Brain microvascular endothelial cell (primary cell): ENCODE data around the gene ALPK3.

Source experiments
- DNase-seq: peaks from one replicate; pipeline ENCODE4 v3.0.0-alpha.2; 2020
- H3K27ac ChIP-seq: fragments of 250-450 bp; sonication (Bioruptor Pico); 2 replicates; pipeline ENCODE4 v1.5.1; 2020; ENCODE audit warnings: mild to moderate bottlenecking, moderate library complexity
- H3K27me3 ChIP-seq: fragments of 250-450 bp; sonication (Bioruptor Pico); replicated peaks from 2 replicates; pipeline ENCODE4 v1.5.1; 2020; ENCODE audit warnings: mild to moderate bottlenecking
- H3K36me3 ChIP-seq: fragments of 250-450 bp; sonication (Bioruptor Pico); replicated peaks from 2 replicates; pipeline ENCODE4 v1.5.1; 2020; ENCODE audit warnings: mild to moderate bottlenecking
- H3K4me3 ChIP-seq: 2 replicates; pipeline ENCODE4 v1.5.1; 2011; ENCODE audit warnings: low read depth, mild to moderate bottlenecking, control low read depth, low read length, moderate library complexity
- in situ Hi-C: cut with HindIII; loops from 2 replicates; pipeline ENCODE4 v1.10.0; 2017; ENCODE audit warnings: low sequenced_read_pairs, low pct_ligation_motif_present
- TF ChIP-seq, protein P1 (sequence below): IDR thresholded peaks from 2 replicates; pipeline ENCODE4 v1.5.1; 2011; ENCODE audit warnings: low read depth, mild to moderate bottlenecking, moderate library complexity, low read length, control low read depth, inconsistent platforms; ENCODE audit errors: missing control alignments

ALPK3 gene

DNA sequence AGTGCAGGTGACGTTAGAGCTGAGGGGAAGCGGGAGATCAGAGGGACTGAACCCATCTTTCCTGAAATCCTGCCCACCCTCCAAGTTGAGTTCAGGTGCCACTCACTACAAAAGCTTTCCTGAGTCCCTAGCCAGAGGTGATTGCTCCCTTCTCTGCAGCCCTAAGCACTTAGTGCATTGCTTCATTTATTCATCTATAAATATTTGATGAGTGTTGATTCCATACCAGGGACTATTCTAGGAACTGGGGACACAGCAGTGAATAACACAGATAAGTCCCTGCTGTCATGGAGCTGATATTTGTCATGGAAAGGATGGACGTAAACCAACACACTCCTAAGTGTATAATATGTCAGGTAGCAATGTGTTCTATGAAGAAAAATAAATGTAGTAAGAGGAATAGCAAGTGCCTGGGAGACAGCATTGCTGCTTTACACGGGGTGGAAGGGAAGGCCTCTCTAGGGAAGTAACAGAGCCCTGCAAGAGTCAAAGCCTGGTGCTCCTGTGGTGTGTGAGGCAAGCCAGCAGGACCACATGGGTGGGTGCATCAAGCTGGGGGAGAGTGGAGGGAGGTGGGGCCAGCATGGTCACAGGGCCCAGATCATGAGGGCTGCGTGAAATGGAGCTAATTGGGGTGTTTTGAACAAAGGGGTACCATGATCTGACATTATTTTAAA lies 18.6 kb downstream of the ALPK3 start:
- no peak for DNase-seq
- TF ChIP-seq, protein P1, sequence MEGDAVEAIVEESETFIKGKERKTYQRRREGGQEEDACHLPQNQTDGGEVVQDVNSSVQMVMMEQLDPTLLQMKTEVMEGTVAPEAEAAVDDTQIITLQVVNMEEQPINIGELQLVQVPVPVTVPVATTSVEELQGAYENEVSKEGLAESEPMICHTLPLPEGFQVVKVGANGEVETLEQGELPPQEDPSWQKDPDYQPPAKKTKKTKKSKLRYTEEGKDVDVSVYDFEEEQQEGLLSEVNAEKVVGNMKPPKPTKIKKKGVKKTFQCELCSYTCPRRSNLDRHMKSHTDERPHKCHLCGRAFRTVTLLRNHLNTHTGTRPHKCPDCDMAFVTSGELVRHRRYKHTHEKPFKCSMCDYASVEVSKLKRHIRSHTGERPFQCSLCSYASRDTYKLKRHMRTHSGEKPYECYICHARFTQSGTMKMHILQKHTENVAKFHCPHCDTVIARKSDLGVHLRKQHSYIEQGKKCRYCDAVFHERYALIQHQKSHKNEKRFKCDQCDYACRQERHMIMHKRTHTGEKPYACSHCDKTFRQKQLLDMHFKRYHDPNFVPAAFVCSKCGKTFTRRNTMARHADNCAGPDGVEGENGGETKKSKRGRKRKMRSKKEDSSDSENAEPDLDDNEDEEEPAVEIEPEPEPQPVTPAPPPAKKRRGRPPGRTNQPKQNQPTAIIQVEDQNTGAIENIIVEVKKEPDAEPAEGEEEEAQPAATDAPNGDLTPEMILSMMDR, result no peak
- no peak overlapping the region for H3K4me3 ChIP-seq
- no peak overlapping the region for H3K27ac ChIP-seq
- no peaks in the 10 kb centered on the region for H3K27me3 ChIP-seq
- in situ Hi-C loops, result no loop called here
- no peaks in the 10 kb centered on the region for H3K36me3 ChIP-seq

DNA sequence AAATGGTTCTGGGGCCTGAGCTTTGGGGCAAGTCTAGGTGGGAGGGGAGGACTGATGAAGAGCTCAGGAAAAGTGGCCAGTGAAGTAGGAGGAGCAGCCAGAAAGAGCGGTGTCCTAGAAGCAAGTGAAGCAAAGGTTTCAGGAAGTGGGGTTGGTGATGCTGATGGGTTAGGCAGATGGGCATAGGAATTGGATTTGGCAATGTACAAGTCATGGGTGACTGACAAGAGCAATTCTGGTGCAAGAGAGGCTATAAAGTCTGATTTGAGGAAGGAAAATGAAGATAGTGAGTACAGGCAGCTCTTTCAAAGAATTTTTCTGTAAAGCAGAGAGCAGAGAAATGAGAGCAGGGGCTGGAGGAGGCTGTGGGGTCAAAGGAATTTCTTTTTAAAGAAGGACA lies 19.7 kb downstream of the ALPK3 start:
- Histone ChIP-seq H3K27ac (no peak overlapping the region), H3K36me3 (no peaks in the 10 kb centered on the region), H3K4me3 (no peak overlapping the region), H3K27me3 (no peaks in the 10 kb centered on the region)
- TF ChIP-seq, protein P1, result no peak
- no peak for DNase-seq
- in situ Hi-C loops, result no loop called here

DNA sequence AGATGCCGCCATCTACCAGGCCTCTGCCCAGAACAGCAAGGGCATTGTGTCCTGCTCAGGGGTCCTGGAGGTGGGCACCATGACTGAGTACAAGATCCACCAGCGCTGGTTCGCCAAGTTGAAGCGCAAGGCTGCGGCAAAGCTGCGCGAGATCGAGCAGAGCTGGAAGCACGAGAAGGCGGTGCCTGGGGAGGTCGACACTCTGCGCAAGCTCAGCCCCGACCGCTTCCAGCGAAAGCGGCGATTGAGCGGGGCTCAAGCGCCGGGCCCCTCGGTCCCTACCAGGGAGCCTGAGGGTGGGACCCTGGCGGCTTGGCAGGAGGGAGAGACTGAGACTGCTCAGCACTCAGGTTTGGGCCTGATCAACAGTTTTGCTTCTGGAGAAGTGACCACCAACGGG lies 22.6 kb downstream of the ALPK3 start:
- DNase-seq, result no peak

DNA sequence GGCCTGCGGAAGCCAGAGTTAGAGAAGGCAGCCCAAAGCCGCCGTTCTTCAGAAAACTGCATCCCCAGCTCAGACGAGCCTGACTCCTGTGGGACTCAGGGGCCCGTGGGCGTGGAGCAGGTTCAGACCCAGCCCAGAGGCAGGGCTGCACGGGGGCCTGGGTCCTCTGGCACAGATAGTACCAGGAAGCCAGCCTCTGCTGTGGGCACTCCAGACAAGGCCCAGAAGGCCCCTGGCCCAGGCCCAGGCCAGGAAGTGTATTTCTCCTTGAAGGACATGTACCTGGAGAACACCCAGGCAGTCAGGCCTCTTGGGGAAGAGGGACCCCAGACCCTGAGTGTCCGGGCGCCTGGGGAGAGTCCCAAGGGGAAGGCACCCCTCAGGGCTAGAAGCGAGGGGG lies 23.1 kb downstream of the ALPK3 start:
- Histone ChIP-seq H3K36me3 (no peaks in the 10 kb centered on the region), H3K27ac (no peak overlapping the region), H3K4me3 (no peak overlapping the region), H3K27me3 (no peaks in the 10 kb centered on the region)
- in situ Hi-C loops, result no loop called here
- no peak for DNase-seq
- TF ChIP-seq, protein P1, result no peak

More for the DNA sequence above, 22.6 kb downstream of the ALPK3 start:
- Histone ChIP-seq H3K27ac (no peak overlapping the region), H3K36me3 (no peaks in the 10 kb centered on the region), H3K4me3 (no peak overlapping the region), H3K27me3 (no peaks in the 10 kb centered on the region)
- TF ChIP-seq, protein P1, result no peak
- in situ Hi-C loops, result no loop called here

DNA sequence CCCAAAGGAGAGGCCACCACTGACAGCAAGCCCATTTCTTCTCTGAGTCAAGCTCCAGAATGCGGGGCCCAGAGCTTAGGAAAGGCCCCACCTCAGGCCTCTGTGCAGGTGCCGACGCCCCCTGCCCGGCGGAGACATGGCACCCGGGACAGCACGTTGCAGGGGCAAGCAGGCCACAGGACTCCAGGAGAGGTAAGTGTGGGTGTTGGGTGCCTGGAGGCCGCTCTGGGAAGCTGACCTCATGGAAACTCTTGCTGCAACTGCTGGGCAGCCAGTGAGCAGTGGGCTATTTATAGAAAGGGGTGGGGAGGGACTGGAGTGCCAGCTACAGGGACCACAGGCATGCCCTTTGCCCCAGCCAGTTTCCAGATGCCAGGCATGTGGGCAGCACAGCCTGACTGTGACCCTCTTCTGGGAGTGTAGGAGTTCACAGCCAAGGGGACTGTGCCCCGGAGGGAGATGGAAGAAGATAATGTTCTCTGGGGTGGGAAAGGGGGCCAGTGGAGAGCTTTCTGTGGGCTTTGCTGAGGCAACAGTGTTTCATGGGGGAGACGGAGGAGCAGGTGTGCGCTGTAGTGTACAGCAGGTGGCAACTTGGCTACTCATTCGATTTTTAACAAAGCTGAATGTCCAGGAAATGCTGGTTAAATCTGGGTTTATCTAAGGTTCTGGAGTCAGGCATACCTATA lies 23.7 kb downstream of the ALPK3 start:
- TF ChIP-seq, protein P1, result no peak
- DNase-seq, result no peak
- Histone ChIP-seq H3K27me3 (no peaks in the 10 kb centered on the region), H3K4me3 (no peak overlapping the region), H3K36me3 (no peaks in the 10 kb centered on the region), H3K27ac (no peak overlapping the region)
- in situ Hi-C loops, result no loop called here

DNA sequence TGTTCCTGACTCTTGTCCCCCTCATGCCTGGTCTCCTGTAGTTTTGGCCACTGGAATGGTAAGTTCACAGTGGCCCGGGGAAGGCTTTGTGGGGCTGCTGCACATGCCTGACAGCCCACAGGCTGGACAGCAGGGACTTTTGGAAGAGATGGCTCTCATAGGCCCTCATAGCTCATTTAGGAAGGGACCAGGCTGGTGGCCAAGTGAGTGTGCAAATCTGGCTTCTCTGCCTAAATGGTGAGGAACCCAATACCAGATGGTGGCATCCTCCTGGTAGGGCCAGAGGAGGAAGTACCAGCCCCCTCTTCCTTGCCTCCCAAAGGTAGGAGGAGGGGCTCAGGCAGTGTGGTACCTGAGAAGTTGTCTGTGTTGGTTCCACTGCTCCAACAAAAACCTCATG lies 25.6 kb downstream of the ALPK3 start:
- Histone ChIP-seq H3K4me3 (no peak overlapping the region), H3K27ac (no peak overlapping the region), H3K27me3 (no peaks in the 10 kb centered on the region), H3K36me3 (no peaks in the 10 kb centered on the region)
- in situ Hi-C loops, result no loop called here
- DNase-seq, result no peak
- TF ChIP-seq, protein P1, result no peak
